Fibroblast of the aortic adventitia (primary cell): ENCODE results near the gene SLC1A7. TPM values are rescaled to one million over a fixed set of nuclear protein-coding genes. Genes with fewer than 3 reads are reported as not detected.

Source experiments
- DNase-seq: peaks from one replicate; pipeline ENCODE4 v3.0.0-alpha.2; 2010; ENCODE audit warnings: low read depth
- H3K4me3 ChIP-seq: 2 replicates; pipeline ENCODE4 v1.5.1; 2011; ENCODE audit warnings: low read depth, mild to moderate bottlenecking, control low read depth, low read length, moderate library complexity
- CTCF ChIP-seq: IDR thresholded peaks from 2 replicates; pipeline ENCODE4 v1.5.1; 2011; ENCODE audit warnings: mild to moderate bottlenecking, low read length, control low read depth, inconsistent platforms; ENCODE audit not compliant: insufficient read depth
- total RNA-seq: library from RNA; depleted of rRNA; stranded (reverse); fragments of >200 nt; gene quantifications from 2 replicates; pipeline ENCODE4 v1.2.3, GENCODE V29; 2012; ENCODE audit warnings: low replicate concordance

Gene SLC1A7
- total RNA-seq, 1 donor, result 3.8 TPM

DNA sequence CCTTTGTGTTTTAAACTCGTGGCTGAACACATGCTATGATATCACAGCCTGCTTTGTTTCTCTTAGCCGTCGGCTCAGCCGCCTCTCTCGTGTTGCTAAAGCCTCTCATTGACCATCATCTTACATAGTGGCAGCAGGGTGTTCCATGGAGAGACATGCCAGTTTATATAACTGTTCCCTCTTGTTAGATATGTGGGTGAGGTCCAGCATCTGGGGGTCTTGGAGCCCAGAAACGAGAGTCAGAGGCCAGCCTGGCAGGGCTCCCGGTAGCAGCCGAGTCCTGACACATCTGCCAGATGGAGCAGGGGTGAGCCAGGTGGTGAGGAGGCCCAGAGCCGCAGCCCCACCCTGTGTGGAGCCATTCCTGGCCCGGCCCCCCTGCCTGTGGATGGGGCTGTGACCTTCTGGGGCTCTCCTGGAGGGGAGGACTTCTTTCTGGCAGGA lies 68.5 kb downstream of the SLC1A7 start:
- peak; percentile 48 for DNase-seq
- TF ChIP-seq CTCF, result no peak
- H3K4me3 ChIP-seq, result no peak overlapping the region

- H3K4me3 ChIP-seq, result no peak overlapping the region
- DNase-seq, result no peak
- no peak for TF ChIP-seq CTCF
Measured at GRCh38 chr1:53073287-53073686, 69.2 kb downstream of the SLC1A7 start.

DNA sequence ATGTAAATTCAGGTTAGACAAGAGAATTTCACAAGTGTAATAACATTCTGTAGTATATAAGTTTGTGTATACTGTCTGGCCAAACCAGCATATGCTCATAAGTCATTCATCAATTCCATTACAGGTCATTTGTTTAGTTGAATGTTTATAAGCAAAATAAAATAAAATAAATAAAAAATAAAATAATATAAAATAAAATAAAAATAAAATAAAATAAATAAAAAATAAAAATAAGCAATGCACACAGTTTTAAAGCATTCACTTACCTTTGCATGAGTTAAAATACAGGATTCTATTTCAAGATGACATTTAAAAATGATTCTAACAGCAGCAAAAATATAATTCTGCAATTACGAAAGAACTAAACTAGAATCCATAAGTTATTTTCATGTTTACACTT lies 70.5 kb downstream of the SLC1A7 start:
- H3K4me3 ChIP-seq, result no peak overlapping the region
- DNase-seq, result no peak
- TF ChIP-seq CTCF, result no peak

GRCh38 chr1:53071167-53071865 lies 71.1 kb downstream of the SLC1A7 start:
- no peak overlapping the region for H3K4me3 ChIP-seq

DNA sequence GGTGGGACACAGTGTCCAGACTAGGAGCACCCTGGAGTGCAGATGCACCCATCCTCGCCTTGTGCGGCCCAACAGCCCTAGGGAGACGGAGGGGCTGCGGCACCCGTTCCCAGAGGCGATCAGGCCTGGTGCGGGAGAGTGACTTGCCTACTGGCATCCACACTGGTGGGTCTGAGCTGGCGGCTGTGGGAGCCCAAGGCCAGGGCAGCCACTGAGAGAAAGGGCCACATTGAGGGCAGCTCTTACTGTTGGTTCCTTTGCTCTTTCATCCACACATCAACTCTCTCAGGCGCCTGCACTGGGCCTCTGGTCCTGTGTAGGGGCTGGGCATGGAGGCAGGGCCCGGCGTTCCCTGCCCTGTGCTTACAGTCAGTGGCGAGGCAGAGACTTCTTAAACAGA lies 71.8 kb downstream of the SLC1A7 start:
- no peak overlapping the region for H3K4me3 ChIP-seq
- DNase-seq, result no peak
- no peak for TF ChIP-seq CTCF

More at GRCh38 chr1:53071167-53071865, 71.1 kb downstream of the SLC1A7 start:
- no peak for TF ChIP-seq CTCF
- no peak for DNase-seq

GRCh38 chr1:53069663-53070327 lies 72.6 kb downstream of the SLC1A7 start:
- DNase-seq, result no peak
- no peak for TF ChIP-seq CTCF
- no peak overlapping the region for H3K4me3 ChIP-seq
